Pons (tissue), 1 donor: Measurements from ENCODE around the gene PLEKHH1.

Experiments used
- DNase-seq: peaks from one replicate; pipeline ENCODE4 v3.0.0-alpha.2; 2016; ENCODE audit warnings: low spot score

The PLEKHH1 gene

DNA sequence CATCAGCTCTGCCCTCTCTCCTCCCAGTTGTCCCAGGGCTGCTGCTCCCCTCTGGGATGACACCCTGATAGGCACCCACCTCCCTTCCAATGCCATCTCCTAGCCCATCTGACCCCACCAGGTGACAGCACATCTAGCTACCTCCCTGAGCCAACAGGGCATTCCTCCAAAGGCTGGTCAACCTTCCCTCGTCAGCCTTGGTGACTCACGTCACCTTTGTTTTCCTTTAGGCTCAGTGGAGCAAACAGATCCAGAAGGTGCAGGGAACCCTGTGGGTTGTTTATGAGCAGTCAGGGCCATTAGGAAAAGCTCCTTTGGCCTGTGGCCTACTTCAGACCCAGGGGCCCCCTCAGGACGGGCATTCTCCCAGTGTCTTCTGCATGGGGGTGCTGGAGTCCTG is 34.6 kb downstream of the PLEKHH1 start:
- no peak for DNase-seq

DNA sequence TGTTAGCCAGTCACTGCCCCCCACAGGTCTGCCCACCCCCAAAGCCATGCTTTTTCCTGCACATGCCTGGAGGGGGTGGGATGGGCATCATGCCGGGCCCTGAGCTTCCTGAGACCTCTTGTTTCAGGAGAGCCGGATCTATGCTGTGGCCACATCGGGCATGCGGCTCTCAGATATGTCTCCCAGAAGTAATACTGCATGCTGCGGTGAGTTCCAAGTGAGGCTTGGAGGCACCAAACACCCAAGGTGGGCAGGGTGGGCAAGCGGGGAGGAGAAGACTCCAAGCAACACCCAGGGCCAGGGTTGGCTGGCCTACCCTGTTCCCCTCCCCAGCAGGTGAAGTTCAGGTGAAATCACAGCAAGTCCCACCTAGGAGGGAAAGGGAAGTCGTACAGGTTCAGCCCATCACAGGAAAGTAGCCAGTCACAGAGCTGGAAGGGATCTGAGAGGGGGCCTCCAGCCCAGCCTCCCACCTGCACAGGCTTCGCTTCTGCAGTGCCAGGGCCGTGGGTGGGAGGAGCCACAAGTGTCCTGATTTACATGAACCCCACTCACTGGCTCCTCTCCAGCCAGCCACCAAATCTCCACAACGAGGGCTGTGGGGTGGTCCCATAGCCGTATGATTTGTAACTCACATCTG is 36.0 kb downstream of the PLEKHH1 start:
- DNase-seq, result no peak

DNA sequence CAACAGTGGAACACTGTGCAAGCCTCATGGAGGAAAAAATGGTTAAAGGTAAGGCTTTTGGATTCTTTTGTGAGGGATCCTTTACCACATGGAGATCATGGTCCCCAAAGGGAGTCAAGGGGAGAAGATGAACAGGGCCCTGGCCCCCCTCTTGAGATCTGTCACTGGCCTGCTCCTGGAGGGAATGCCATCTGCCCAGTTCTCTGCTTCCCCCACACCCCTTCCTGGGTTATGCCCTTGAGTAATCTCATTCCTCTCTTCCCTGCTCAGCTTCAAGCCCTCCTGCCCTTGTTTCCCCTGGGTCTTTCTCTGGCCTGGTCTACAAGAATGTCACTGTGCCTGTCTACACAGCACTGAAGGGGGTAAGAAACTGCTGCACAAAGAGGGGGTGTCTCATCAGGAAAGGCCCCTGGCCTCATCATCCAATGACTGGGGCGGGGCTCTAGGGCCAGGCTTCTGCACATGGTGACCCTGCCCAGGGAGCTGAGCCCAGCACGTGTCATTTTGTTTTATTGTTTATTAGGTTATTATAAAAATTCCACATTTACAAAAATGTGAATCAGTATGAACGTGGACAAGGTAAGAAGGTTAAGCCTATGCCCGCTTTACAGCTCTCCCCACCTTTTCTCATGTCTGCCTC is 36.7 kb downstream of the PLEKHH1 start:
- DNase-seq, result no peak

DNA sequence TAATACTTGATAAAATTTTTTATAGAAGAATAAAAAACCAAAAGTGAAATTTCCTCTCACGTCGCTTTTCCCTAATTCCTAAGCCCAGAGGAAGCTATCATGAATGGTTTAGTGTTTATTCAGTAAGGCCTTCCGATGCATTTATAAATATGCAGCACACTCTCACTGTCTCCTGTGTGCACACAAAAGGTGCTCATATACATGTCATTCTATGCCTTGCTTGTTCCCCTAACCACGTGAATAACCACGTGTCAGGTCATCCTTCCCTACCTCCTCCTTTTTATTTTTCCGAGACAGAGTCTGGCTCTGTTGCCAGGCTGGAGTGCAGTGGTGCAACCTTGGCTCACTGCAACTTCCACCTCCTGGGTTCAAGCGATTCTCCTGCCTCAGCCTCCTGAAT is 37.4 kb downstream of the PLEKHH1 start:
- peak; percentile 69 for DNase-seq

- peak; percentile 76 for DNase-seq
Observed at GRCh38 chr14:67571275-67571990, 38.3 kb downstream of the PLEKHH1 start.

DNA sequence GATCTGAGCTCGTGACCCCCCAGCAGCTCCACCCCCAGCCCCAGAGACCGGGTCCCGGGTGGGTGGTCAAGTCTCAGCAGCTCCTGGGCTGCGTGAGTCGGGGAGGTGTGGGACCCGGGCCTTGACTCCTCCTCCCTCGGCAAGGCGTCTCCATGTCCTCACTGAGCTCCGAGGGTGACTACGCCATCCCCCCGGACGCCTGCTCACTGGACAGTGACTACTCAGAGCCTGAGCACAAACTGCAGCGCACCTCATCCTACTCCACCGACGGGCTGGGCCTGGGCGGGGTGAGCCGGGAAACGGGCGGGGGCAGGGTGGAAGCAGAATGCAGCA is 38.9 kb downstream of the PLEKHH1 start:
- DNase-seq, result no peak

- DNase-seq, result no peak
Observed at GRCh38 chr14:67572608-67573007, 39.5 kb downstream of the PLEKHH1 start.

- DNase-seq, result no peak
Observed at GRCh38 chr14:67573228-67574010, 40.3 kb downstream of the PLEKHH1 start.

GRCh38 chr14:67574156-67574555 is 41.1 kb downstream of the PLEKHH1 start:
- no peak for DNase-seq

GRCh38 chr14:67574806-67575205 is 41.7 kb downstream of the PLEKHH1 start:
- no peak for DNase-seq

GRCh38 chr14:67575684-67576083 is 42.6 kb downstream of the PLEKHH1 start:
- no peak for DNase-seq

DNA sequence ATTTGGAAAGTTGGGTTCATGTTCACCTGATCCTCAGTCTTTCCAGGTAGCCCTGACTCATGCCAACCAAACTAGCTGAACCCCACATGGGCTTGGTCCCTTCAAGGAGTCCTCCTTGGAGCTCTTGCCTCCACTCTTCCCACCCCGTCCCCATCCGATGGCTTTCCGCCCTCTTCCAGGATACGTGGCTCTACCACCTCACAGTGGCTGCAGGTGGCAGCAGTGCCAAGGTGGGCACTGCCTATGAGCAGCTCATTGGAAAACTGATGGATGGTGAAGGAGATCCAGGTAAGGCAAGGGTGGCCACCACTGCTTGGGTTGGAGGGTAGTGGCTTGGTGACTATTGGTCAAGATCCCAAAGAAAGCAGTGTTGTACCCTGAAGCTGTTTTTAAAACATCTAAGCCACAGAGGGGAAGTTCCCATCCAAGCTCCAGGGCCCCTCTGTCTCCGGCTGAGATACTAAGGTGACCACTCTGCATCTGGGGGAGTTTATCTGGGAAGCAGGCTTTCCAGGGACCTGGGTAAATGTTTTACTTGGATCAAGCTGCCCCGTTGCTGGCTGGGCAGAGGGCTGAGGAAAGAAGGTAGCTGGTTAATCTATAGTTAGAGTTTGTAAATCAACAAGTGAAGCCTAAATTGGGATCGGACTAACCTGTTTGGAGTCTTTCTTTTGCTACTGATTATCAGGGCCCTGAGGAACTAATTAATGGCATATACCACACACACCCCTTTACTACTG is 43.3 kb downstream of the PLEKHH1 start:
- no peak for DNase-seq

GRCh38 chr14:67577181-67577808 is 44.2 kb downstream of the PLEKHH1 start:
- no peak for DNase-seq

DNA sequence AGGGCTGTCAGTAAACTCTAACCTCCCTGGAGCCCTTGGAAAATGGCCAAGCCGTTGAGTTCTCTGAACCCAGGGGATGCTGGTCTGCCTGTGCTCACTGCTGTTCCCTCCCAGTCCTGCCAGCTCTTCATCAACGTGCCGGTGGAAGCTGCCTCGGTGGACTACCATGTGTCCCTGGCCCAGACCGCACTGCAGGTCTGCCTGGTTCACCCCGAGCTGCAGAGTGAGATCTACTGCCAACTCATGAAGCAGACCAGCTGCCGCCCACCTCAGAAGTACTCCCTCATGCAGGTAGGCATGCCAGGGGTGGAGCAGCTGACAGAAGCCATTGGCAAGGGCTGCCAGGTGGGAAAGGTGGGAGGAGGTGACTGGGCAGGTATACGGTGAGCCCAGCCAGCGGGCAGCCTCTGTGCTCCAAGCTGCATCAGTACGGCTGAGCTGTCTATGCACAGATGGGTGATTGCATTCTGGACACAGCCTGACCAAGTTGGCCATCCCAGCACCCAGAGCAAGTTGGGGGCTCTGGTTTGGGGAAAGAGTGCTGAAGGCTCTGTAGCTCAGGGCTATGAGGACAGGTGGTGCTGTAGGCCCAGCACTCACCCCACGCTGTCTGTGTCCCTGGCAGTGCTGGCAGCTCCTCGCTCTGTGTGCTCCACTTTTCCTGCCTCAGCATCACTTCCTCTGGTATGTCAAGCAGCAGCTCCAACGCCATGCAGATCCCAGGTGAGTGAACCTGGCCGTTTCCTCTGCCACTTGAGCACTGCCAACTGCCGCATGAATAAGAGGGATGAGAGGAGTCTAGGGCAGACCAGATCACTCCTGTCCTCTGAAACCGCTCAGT is 45.0 kb downstream of the PLEKHH1 start:
- no peak for DNase-seq

DNA sequence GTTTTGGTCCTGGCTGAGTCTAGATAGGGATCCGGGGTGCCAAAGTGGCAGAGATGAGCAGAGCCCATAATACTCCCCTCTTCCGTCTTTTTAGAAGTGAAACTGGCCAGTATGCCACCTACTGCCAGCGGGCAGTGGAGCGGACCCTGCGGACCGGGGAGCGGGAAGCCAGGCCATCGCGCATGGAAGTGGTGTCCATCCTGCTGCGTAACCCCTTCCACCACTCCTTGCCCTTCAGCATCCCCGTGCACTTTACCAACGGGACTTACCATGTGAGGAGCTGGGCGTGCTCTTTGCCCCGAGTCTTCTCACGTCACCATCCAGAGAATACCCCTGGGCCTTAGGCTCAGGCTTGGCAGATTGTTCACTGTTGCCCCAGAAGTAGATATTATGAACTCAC is 46.0 kb downstream of the PLEKHH1 start:
- DNase-seq, result no peak

- no peak for DNase-seq
Observed at GRCh38 chr14:67579636-67580035, 46.5 kb downstream of the PLEKHH1 start.

DNA sequence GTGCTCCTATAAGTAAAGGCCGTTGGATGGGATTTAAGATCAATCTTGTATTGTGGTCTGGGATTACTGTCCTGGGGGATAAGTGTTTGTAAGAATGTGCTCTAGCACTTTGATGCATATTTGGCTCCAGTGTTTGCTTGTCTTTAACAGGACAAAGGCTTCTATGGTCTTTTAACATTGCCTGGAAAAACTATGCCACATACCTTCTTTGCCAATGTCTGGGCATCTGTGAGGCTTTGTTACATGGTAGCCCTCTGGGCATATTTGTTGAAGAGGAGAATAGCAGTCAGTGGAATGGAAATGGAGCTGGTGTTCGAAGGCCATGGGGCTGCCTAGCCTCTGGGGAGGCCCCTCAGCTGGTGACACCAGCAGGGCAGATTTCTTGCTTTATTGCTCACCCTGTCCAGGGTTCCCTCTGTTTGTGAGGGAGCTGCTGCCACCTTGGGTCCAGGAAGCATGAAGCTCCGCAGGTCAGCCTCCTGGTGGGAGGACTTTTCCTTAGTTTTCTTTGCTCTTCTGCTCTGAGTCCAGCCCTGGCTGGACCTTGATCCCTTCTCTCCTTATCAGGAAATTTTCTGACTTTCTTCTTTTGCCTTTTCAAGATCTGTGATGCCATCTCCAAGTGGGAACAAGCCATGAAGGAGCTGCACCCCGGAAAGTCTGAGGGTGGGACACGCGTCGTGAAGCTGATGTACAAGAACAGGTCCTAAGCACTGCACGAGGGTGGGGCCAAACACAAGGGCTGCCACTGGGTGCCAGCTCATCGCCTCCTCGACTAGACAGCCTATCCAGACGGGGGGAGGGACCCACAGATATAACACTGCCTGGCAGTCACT is 47.5 kb downstream of the PLEKHH1 start:
- DNase-seq, result no peak

GRCh38 chr14:67581643-67582042 is 48.6 kb downstream of the PLEKHH1 start:
- DNase-seq, result no peak

- DNase-seq, result no peak
Observed at GRCh38 chr14:67582061-67582460, 49.0 kb downstream of the PLEKHH1 start.
